Measurements from ENCODE around the gene DCLK2.

GRCh38 chr4:150160473-150160872 is 82.2 kb downstream of the DCLK2 start:
- TF ChIP-seq CTCF (conservative IDR thresholded peaks at IDR 0.05; ENCODE audit: low read length): no peak
- no peak for TF ChIP-seq EZH2phosphoT487 (IDR thresholded peaks at IDR 0.05; ENCODE audit: borderline replicate concordance, low read depth, low read length)

All from OCI-LY7 (cell line).